C4-2B (cell line): ENCODE data around the gene TMEM98.

Experiments
- CTCF ChIP-seq: fragments of 450-650 bp; conservative IDR thresholded peaks from 2 replicates; pipeline ENCODE4 v1.5.1; 2017; ENCODE audit warnings: mild to moderate bottlenecking
- ZFX ChIP-seq: fragments of 450-650 bp; IDR thresholded peaks from 2 replicates; pipeline ENCODE4 v1.6.1; 2017

- TF ChIP-seq CTCF (no peak), ZFX (peak; percentile 95)
These were observed at the start of gene TMEM98 for GRCh38 chr17:32927724-32928585.
